BLaER1 (cell line): Measurements from ENCODE around the gene GOLGA6L9.
"Not testable (repeated sequence)": the region's sequence is repeated elsewhere in the genome, so short reads cannot be mapped to it uniquely, and the experiment has no call there.

Experiments
- H3K27ac ChIP-seq: shearing (Covaris generic); formaldehyde crosslinking; 2 replicates; pipeline ENCODE4 v1.8.1; 2022
- H3K27me3 ChIP-seq: shearing (Covaris generic); formaldehyde crosslinking; 2 replicates; pipeline ENCODE4 v1.8.1; 2022
- H3K36me3 ChIP-seq: shearing (Covaris generic); formaldehyde crosslinking; 2 replicates; pipeline ENCODE4 v1.8.1; 2022
- H3K4me1 ChIP-seq: shearing (Covaris generic); formaldehyde crosslinking; 2 replicates; pipeline ENCODE4 v1.8.1; 2022
- H3K4me2 ChIP-seq: shearing (Covaris generic); formaldehyde crosslinking; 2 replicates; pipeline ENCODE4 v1.8.1; 2022
- H3K4me3 ChIP-seq: shearing (Covaris generic); formaldehyde crosslinking; 2 replicates; pipeline ENCODE4 v1.8.1; 2022
- H3K9ac ChIP-seq: shearing (Covaris generic); formaldehyde crosslinking; 2 replicates; pipeline ENCODE4 v1.8.1; 2022
- H3K9me3 ChIP-seq: shearing (Covaris generic); formaldehyde crosslinking; 2 replicates; pipeline ENCODE4 v1.8.1; 2022
- H4K20me1 ChIP-seq: shearing (Covaris generic); formaldehyde crosslinking; 2 replicates; pipeline ENCODE4 v1.8.1; 2022
- Cebpa-rat ChIP-seq: shearing (Covaris generic); IDR thresholded peaks from 2 replicates; pipeline ENCODE4 v1.8.1; 2022

Gene GOLGA6L9, protein sequence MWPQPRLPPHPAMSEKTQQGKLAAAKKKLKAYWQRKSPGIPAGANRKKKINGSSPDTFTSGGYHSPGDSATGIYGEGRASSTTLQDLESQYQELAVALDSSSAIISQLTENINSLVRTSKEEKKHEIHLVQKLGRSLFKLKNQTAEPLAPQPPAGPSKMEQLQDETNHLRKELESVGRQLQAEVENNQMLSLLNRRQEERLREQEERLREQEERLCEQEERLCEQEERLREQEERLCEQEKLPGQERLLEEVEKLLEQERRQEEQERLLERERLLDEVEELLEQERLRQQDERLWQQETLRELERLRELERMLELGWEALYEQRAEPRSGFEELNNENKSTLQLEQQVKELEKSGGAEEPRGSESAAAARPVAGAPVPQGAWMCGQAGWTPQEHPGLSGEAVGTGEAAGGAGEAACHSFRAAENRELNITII

GRCh38 chr15:82429693-82430092 is at the start of gene GOLGA6L9:
GOLGA6L9 (plus strand) TSS chr15:82429816; CDS start chr15:82430080, 264 bp downstream.
- H3K36me3 ChIP-seq, H3K4me2 ChIP-seq, H3K4me1 ChIP-seq, H3K9me3 ChIP-seq, H3K9ac ChIP-seq, H3K27ac ChIP-seq, H3K4me3 ChIP-seq, H3K27me3 ChIP-seq, H4K20me1 ChIP-seq: not testable (repeated sequence)

GRCh38 chr15:82381330-82381955 is 48.2 kb upstream of the GOLGA6L9 start:
- peaks cover 17% of the 10 kb centered on the region; the same call in 1 of the 2 replicates for H4K20me1 ChIP-seq
- H3K4me1 ChIP-seq, result peaks cover 23% of the 10 kb centered on the region
- H3K27ac ChIP-seq, H3K9ac ChIP-seq, H3K9me3 ChIP-seq, H3K4me3 ChIP-seq, H3K27me3 ChIP-seq, H3K36me3 ChIP-seq: not testable (repeated sequence)
- H3K4me2 ChIP-seq, result peak overlapping the region; percentile 24; the same call in 1 of the 2 replicates

GRCh38 chr15:82387209-82387608 is 42.4 kb upstream of the GOLGA6L9 start:
- not testable (repeated sequence) for H3K9me3 ChIP-seq, H3K27me3 ChIP-seq, H3K4me3 ChIP-seq, H3K4me1 ChIP-seq, H3K9ac ChIP-seq, H3K36me3 ChIP-seq, H3K27ac ChIP-seq, H4K20me1 ChIP-seq, H3K4me2 ChIP-seq

DNA sequence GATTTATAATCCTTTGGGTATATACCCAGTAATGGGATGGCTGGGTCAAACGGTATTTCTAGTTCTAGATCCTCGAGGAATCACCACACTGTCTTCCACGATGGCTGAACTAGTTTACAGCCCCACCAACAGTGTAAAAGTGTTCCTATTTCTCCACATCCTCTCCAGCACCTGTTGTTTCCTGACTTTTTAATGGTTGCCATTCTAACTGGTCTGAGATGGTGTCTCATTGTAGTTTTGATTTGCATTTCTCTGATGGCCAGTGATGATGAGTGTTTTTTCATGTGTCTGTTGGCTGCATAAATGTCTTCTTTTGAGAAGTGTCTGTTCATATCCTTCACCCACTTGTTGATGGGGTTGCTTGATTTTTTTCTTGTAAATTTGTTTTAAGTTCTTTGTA is 39.5 kb upstream of the GOLGA6L9 start:
- not testable (repeated sequence) for H3K27me3 ChIP-seq, H3K9ac ChIP-seq, H3K4me2 ChIP-seq, H3K4me1 ChIP-seq, H3K4me3 ChIP-seq, H3K27ac ChIP-seq, H3K9me3 ChIP-seq, H3K36me3 ChIP-seq
- peaks cover 13% of the 10 kb centered on the region for H4K20me1 ChIP-seq

DNA sequence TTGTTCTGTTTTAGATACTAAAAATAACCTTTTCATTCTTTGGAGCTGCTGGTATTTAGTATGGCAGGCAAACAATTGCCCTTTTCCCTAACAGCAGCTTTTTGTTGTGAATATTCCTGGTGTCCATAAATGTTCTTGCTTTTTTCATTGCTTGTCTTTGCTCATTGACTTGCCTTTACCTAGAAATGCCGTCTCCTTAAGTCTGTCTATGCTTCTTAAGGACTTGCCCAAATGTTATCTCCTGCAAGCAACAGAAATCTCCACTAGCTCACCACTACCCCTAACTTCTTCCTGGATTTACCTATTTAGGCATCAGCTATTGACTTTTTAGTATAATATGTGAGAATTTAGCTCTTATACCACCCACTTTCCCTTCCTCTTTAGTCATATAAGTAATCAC is 37.5 kb upstream of the GOLGA6L9 start:
- not testable (repeated sequence) for H3K27me3 ChIP-seq, H3K4me2 ChIP-seq, H3K4me3 ChIP-seq, H3K27ac ChIP-seq, H3K9ac ChIP-seq, H3K4me1 ChIP-seq, H3K36me3 ChIP-seq, H3K9me3 ChIP-seq
- peaks cover 15% of the 10 kb centered on the region for H4K20me1 ChIP-seq

GRCh38 chr15:82393671-82394070 is 35.9 kb upstream of the GOLGA6L9 start:
- H3K27ac ChIP-seq, result no peak overlapping the region
- H3K27me3 ChIP-seq, result no peaks in the 10 kb centered on the region
- no peak overlapping the region for H3K9ac ChIP-seq
- no peak for TF ChIP-seq Cebpa-rat
- H3K9me3 ChIP-seq, result peaks cover 7% of the 10 kb centered on the region; the same call in 1 of the 2 replicates
- peaks cover 2% of the 10 kb centered on the region for H3K4me1 ChIP-seq
- H3K4me3 ChIP-seq, result no peak overlapping the region
- no peaks in the 10 kb centered on the region for H3K36me3 ChIP-seq
- no peak overlapping the region for H3K4me2 ChIP-seq
- H4K20me1 ChIP-seq, result peaks cover 20% of the 10 kb centered on the region

DNA sequence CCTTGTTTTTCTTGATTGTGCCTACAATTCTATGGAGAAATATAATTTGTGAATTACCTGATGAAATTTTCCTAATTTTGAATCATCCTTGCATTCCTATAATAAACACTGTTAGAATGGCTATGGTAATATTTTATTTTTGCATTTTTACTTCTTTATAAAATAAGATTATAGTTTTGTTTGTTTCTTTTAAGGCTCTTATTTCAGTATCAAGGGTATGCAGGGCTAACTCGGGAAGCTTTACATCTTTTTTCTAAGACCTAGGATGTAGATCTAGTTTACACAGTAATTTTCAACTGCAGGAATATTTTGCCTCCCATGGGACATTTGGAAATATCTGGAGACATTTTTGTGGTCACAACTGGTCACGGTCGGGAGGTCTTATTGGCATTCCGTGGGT is 33.8 kb upstream of the GOLGA6L9 start:
- H3K4me2 ChIP-seq, H3K9ac ChIP-seq, H3K27ac ChIP-seq, H3K9me3 ChIP-seq, H3K36me3 ChIP-seq, H3K27me3 ChIP-seq, H3K4me3 ChIP-seq: not testable (repeated sequence)
- Histone ChIP-seq H3K4me1 (peaks cover 13% of the 10 kb centered on the region), H4K20me1 (peaks cover 26% of the 10 kb centered on the region)

- no peaks in the 10 kb centered on the region for H3K27me3 ChIP-seq
- peaks cover 13% of the 10 kb centered on the region for H3K4me1 ChIP-seq
- H4K20me1 ChIP-seq, result peaks cover 26% of the 10 kb centered on the region
- H3K27ac ChIP-seq, result no peak overlapping the region
- no peak overlapping the region for H3K9ac ChIP-seq
- H3K4me2 ChIP-seq, result no peak overlapping the region
- H3K36me3 ChIP-seq, result no peaks in the 10 kb centered on the region
- H3K4me3 ChIP-seq, result no peak overlapping the region
- TF ChIP-seq Cebpa-rat, result no peak
- H3K9me3 ChIP-seq, result peaks cover 7% of the 10 kb centered on the region; the same call in 1 of the 2 replicates
Observed at GRCh38 chr15:82397817-82398216, 31.8 kb upstream of the GOLGA6L9 start.

DNA sequence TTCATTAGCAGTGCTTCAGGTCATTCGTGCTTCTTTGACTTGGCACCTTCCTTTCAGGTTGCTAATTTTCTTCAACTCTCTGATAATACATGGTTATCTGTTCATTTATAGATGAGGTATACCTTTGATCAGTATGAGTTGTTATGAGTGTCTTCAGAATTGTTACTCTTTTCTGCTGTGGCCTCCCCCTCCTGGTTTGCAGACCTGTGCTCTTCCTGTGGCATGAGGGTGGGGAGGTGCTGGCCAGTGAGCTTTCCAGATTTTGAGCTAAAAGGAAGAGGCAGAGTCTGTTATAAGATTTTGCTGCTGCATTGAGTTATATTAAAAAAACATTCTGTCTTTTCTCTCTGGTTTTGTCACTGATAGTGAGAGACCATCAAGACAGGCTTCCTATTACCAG is 30.8 kb upstream of the GOLGA6L9 start:
- Histone ChIP-seq H3K36me3 (no peaks in the 10 kb centered on the region), H3K9me3 (peaks cover 7% of the 10 kb centered on the region; the same call in 1 of the 2 replicates), H3K27me3 (no peaks in the 10 kb centered on the region), H4K20me1 (peaks cover 22% of the 10 kb centered on the region), H3K4me1 (peaks cover 13% of the 10 kb centered on the region), H3K27ac (no peak overlapping the region), H3K9ac (no peak overlapping the region), H3K4me2 (peak overlapping the region; percentile 51; the same call in 1 of the 2 replicates), H3K4me3 (no peak overlapping the region)
- no peak for TF ChIP-seq Cebpa-rat

DNA sequence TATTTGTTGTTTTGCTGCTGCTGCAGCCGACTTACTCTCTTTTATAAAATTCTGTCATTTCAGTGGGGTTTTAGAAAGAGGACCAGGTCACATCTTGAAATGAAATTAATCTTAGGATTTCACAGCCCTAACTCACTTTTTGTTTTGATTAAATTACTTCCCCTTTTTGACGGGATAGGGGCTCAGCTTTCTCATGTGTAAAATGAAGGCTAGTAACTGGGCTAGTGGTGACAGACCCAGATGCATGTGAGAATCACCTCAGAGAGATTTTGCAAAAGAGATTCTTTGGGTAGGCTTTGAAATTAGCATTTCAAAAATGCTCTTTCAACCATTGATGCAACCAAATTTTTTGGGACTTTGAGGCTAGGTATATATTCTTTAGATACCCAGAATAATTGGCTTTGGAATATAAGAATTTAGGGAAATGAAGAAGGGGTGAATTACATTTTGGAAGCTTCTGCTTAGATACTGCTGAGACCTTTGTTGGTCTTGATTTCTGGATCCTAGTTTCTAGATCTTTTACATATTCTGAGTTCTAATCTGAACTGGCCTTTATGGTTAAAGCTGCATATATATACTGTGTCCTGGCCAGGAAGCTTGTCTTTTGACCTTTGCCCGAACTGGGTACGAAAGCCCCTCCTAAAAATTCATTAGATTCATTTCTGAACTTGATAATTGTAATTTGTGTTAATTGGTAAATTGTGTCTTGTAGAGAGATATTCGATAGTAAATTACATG is 30.1 kb upstream of the GOLGA6L9 start:
- H3K27me3 ChIP-seq, H3K9ac ChIP-seq, H3K36me3 ChIP-seq, H3K27ac ChIP-seq, H3K4me3 ChIP-seq, H3K9me3 ChIP-seq: not testable (repeated sequence)
- peaks cover 19% of the 10 kb centered on the region; the same call in 1 of the 2 replicates for H4K20me1 ChIP-seq
- H3K4me2 ChIP-seq, result peak overlapping the region; percentile 51; the same call in 1 of the 2 replicates
- peaks cover 13% of the 10 kb centered on the region for H3K4me1 ChIP-seq

DNA sequence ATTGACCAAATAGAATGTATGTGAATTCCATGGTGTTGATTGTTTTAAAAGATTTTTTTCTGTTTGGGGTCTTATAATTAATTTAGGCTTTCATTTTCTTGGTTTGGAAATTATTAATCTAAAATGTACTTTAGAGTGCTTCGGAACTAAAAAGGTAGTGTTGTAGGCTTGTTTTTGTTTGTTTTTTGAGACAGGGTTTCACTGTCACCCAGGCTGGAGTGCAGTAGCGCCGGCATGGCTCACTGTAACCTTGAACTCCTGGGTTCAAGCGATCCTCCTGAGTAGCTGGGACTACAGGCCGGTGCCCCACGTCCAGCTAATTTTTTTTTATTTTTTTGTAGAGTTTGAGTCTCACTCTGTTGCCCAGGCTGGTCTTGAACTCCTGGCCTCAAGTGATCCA is 27.7 kb upstream of the GOLGA6L9 start:
- H3K4me3 ChIP-seq, H3K27me3 ChIP-seq, H3K27ac ChIP-seq, H3K4me2 ChIP-seq, H3K9ac ChIP-seq, H3K9me3 ChIP-seq: not testable (repeated sequence)
- Histone ChIP-seq H4K20me1 (0 out of 2 replicates have a peak, but pooled peaks cover 11% of the 10 kb centered on the region), H3K36me3 (peaks cover 20% of the 10 kb centered on the region), H3K4me1 (peaks cover 13% of the 10 kb centered on the region)

DNA sequence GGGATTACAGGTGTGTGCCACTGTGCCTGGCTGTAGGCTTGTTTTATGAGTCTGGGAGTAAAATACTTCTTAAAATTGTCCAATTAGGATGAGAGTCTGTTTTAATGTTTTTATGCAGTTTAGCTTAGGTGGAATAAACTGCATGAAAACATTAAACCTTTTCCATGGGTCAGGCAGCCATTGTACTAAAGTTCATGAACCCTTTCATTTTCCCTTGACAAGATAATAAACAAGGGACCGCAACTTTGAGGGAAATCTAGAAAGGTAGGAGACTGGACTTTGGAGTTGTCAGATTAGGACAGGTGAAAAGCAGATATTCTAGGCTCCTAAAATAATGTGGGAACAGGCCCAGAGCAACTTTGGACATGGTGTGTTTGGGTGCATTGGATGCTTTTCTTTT is 27.3 kb upstream of the GOLGA6L9 start:
- Histone ChIP-seq H3K4me1 (peaks cover 13% of the 10 kb centered on the region), H3K36me3 (peaks cover 24% of the 10 kb centered on the region)
- not testable (repeated sequence) for H3K27ac ChIP-seq, H3K27me3 ChIP-seq, H3K4me3 ChIP-seq, H3K9me3 ChIP-seq, H3K9ac ChIP-seq, H3K4me2 ChIP-seq, H4K20me1 ChIP-seq

- not testable (repeated sequence) for H4K20me1 ChIP-seq, H3K9ac ChIP-seq, H3K9me3 ChIP-seq, H3K27ac ChIP-seq, H3K4me1 ChIP-seq, H3K27me3 ChIP-seq, H3K4me3 ChIP-seq, H3K4me2 ChIP-seq
- peaks cover 24% of the 10 kb centered on the region for H3K36me3 ChIP-seq
Observed at GRCh38 chr15:82406211-82406610, 23.4 kb upstream of the GOLGA6L9 start.

DNA sequence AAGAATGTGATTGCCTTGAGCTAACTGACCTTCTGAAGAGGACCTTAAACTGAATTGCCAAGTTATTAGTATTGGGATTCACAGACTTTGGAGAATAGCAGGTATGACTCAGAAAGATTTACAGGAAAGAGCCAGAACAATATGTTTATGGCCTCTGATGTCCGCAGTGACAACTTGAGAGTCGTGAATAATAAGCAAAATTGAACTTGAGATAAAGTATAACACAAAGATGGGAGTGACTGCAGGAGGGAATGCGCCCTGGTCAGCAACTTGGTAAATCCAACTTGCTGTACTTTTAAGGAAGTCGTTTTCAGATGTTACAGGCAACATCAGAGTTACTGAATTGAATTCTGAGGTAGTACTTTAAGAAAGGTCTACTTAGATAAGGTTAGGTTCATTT is 19.3 kb upstream of the GOLGA6L9 start:
- H3K27me3 ChIP-seq, result not testable (repeated sequence)

More for the DNA sequence above, 19.3 kb upstream of the GOLGA6L9 start:
- H3K4me3 ChIP-seq, H3K9ac ChIP-seq, H3K4me2 ChIP-seq, H3K9me3 ChIP-seq, H3K27ac ChIP-seq, H4K20me1 ChIP-seq: not testable (repeated sequence)
- Histone ChIP-seq H3K4me1 (peaks cover 15% of the 10 kb centered on the region), H3K36me3 (peaks cover 22% of the 10 kb centered on the region)
